ENCODE results near the gene SNCAIP. TPM values are rescaled to one million over a fixed set of nuclear protein-coding genes. Genes with fewer than 3 reads are reported as not detected.
A peak's percentile ranks its signal among the peaks of the same experiment; 100 is the strongest.
"Not testable (repeated sequence)": the region's sequence is repeated elsewhere in the genome, so short reads cannot be mapped to it uniquely, and the experiment has no call there.

SNCAIP gene
- total RNA-seq, 1 donor from 2014 or later, result 160 TPM

DNA sequence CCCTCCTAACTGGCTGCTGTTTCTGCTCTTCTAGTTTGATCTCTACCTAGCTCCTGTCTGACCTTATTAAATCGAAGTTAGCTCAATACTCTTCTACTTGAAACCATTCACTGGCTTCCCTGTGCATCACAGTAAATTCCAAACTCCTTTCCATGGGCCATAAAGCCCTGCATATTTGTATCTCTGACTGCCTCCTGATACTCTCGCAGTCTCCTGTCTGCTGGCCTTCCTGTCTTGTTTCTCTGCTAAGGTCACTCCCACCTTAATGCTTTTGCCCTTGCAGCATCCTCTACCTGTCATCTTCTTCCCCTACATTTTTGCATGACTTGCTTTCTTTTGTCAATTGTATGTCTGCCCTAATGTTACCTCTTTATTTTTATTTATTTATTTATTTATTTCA lies 44.8 kb downstream of the SNCAIP start:
- no peak for DNase-seq (ENCODE audit: low read depth in 2 of 2)

DNA sequence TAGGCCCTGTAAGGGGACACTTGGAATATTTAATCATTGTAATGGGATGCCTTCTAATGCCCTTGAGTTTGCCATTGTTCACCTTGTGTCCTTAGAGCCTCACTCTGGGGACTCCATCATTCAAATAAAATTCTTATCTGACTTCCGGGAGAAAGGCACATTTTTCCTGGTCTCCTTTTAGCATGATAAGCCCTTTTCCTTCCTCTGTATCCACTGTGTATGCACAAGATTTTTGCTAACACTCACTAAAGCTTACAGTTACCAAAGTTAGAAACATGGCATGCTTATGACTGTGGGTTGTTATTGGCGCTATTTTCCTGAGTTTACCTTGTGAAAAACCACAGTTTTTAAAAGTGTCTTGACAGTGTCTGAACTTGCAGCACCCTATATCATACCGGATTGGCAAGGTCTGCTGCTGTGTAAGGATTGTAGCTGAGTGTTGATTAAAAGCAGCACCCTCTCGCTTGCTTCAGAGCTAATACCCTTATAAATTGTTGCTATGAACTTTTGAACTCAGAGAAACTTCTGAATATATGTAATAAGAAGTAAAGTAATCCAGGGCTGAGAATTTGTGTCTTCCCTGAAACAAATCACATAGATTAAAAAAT lies 46.4 kb downstream of the SNCAIP start:
- peak in 1 of 2 donors; percentile 2 for DNase-seq (ENCODE audit: low read depth in 2 of 2)

DNA sequence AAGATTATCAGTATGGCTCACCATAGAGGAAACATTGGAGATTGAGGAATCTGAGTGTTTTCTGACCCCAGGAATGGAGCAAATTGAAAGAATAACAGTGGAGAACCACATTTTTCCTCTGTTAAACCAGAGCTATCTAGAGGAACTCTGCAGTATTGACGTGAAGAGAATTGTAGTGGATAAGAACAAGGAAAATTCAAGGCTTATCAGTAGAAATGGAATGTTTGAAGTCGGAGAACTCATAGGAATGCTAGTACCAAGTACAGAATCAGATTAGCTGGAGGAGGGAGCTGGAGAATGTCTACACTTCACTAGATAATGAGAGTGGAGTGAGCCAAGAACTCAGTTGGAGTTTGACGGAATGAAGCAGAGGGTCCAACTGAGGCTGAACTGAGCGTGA lies 50.3 kb downstream of the SNCAIP start:
- DNase-seq (ENCODE audit: low read depth in 2 of 2), result no peak

DNA sequence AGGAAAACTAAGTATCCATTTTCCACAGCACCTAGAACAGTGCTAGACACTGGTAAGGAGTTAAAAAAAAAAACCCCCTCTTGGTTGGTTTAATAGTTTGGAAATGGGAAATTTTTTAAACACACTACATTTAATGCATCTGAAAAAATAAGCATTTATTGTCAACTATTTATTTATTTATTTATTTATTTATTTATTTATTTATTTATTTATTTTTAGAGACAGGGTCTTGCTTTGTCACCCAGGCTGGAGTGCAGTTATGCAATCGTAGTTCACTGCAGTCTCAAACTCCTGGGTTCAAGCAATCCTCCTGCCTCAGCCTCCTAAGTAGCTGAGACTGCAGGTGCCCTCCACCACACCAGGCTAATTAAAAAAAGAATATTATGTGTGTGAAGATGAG lies 51.6 kb downstream of the SNCAIP start:
- DNase-seq (ENCODE audit: low read depth in 2 of 2), result no peak

- no peak for DNase-seq (ENCODE audit: low read depth in 2 of 2)
Observed at GRCh38 chr5:122366501-122366900, 54.5 kb downstream of the SNCAIP start.

DNA sequence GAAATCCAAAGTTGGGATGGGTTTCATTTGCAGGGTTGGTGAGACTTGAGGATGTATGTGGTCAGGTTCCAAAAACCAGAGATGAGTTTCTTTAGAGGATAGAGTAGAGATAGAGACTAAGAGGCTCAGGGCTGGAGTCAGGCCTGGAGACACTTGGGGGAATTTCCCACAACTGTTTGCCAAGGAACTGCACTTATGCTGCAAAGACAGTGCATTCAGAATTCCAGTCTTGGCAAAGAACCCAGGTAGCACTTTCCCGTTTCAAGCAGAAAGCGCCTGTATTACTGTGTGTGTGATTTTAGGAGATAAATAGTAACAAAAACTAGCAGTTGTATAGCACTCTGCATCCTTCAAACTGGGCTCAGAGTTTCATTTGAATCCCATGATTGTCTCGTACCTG lies 55.4 kb downstream of the SNCAIP start:
- no peak for DNase-seq (ENCODE audit: low read depth in 2 of 2)

DNA sequence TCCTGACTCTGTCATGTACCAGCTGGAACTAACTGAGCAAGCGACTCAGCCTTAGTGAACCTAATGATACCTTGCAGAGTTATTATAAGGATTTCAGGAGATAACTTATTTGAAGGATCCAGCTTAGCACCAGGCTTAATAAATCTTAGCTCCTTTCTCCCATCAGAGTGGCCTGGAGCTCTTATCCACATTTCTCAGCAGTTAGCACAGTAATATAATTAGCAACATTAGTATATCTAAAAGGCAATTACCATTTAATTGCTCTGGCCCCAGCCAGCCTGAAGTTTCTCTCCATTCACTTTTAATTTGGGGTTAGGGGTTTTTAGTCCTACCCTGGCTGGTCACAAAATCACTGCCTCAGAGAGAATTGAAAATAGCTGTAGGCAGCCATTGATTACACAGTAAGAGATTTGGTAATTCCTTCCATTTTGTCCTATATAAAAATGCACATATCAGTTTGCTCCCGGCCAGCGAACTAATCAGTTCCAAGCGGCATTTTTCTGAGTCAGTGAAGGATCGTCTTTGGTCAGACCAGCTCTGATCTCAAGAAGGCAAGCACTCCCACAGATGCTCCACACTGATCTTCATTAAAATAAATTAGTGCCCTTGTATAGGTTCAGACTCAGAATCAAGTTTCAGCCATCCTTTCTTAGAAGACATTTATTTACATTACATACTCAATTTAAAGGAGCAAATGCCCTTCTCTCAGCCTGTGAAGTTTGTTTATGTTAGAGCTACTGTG lies 56.6 kb downstream of the SNCAIP start:
- DNase-seq (ENCODE audit: low read depth in 2 of 2), result no peak

- no peak for DNase-seq (ENCODE audit: low read depth in 2 of 2)
Observed at GRCh38 chr5:122369253-122369815, 57.3 kb downstream of the SNCAIP start.

GRCh38 chr5:122371511-122372151 lies 59.6 kb downstream of the SNCAIP start:
- no peak for DNase-seq (ENCODE audit: low read depth in 2 of 2)

GRCh38 chr5:122374110-122374509 lies 62.1 kb downstream of the SNCAIP start:
- DNase-seq (ENCODE audit: low read depth in 2 of 2), result no peak

- no peak for DNase-seq (ENCODE audit: low read depth in 2 of 2)
Observed at GRCh38 chr5:122375801-122376200, 63.8 kb downstream of the SNCAIP start.

DNA sequence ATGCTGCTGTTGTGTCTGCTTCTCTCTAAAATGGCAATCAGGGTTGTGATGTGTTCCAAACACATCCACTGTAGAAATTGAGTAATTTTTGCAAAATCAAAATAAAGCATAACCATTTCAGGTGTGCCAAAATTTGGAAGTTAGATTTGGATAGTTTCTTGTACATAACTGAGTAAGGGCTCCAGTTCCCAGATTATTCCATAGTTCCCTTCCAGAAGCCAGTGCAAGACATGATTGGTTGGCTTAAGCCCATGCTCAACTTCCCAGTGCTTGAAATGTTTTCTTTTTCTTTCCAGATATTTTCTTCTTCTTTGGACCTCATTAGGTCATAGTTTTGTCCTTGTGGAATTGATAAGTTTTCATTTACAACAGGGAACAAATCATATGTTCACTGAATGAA lies 64.2 kb downstream of the SNCAIP start:
- no peak for DNase-seq (ENCODE audit: low read depth in 2 of 2)

DNA sequence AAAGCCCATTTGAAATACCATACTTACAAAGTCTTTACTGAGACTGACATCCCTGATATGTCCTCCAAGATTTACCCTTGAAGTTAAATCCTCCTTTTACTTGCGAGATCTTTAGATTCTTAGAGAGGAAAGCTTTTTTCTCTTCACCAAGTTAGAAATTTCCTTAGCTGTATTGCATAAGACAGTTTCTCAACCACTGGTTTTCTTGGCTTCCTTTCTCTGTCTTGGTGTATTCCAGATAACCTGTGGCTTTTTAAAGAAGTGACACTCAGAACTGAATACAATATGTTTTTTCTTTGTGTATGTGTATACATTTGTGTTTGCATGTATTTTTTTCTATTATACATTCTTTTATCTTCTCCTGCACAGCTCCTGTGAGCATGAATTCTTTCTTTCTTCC lies 65.0 kb downstream of the SNCAIP start:
- DNase-seq (ENCODE audit: low read depth in 2 of 2), result no peak

DNA sequence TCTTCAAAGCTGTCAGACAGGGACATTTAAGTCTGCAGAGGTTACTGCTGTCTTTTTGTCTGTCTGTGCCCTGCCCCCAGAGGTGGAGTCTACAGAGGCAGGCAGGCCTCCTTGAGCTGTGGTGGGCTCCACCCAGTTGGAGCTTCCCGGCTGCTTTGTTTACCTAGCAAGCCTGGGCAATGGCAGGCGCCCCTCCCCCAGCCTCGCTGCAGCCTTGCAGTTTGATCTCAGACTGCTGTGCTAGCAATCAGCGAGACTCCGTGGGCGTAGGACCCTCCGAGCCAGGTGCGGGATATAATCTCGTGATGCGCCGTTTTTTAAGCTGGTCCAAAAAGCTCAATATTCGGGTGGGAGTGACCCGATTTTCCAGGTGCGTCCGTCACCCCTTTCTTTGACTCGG lies 70.9 kb downstream of the SNCAIP start:
- not testable (repeated sequence) for DNase-seq (ENCODE audit: low read depth in 2 of 2)

- DNase-seq (ENCODE audit: low read depth in 2 of 2), result no peak
Observed at GRCh38 chr5:122384739-122385235, 72.8 kb downstream of the SNCAIP start.

DNA sequence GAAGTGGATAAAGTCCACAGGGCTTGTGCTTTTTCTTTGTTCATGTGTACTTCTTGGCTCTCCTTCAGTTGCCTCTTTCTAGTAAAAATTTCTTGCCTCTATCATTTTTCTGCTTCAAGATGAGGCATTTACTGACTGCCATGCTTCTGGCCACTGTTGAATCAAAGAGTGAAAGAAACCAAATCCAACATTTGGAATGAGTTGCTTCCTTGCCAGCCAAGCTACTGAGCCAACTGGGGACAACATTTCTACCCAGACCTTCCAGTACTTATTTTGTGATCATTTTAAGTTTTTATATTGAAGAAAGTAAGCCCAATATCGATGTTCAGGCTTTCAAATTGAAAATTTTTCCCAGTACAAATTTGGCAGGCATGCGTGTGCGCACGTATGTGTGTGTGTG lies 73.2 kb downstream of the SNCAIP start:
- no peak for DNase-seq (ENCODE audit: low read depth in 2 of 2)

DNA sequence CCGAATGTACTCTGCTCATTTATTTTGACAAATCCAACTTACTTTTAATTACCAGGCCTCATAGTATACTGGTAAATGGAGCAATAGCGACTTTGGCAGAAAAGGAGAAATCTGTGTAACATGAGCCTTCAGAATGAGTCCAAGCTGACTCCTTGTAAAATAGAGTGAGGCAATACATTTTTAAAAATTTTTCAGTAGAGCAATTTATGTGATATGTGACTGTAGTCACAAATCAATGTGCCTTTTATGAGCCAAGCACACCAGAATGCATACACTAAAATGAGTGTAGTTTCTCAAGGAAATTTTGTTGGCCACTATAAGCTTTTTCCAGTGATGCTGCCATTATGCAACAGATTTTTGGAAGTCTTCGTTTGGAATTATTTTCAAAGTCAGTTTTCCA lies 73.8 kb downstream of the SNCAIP start:
- no peak for DNase-seq (ENCODE audit: low read depth in 2 of 2)

DNA sequence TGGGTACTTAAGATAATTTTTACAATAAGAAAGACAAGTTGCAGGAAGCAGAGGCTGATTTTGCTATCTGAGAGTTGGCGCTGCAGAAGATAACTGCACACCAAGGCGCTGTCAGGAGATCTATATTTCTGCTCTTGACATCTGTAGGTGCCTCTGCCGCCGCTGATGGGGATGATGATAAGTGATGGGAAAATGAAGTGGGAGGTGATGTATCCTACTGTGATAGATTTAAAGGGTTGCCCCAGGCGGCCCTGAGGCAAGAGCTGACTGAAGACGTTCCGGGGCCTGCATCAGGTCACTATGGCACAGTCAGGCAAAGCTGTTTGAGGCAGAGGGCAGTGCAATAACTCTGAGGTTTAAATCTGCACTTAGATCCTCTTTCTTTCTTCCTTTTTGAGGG lies 78.1 kb downstream of the SNCAIP start:
- DNase-seq (ENCODE audit: low read depth in 2 of 2), result no peak

- no peak for DNase-seq (ENCODE audit: low read depth in 2 of 2)
Observed at GRCh38 chr5:122390694-122391093, 78.7 kb downstream of the SNCAIP start.

- DNase-seq (ENCODE audit: low read depth in 2 of 2), result no peak
Observed at GRCh38 chr5:122391621-122392020, 79.6 kb downstream of the SNCAIP start.

- DNase-seq (ENCODE audit: low read depth in 2 of 2), result no peak
Observed at GRCh38 chr5:122392224-122392623, 80.2 kb downstream of the SNCAIP start.

GRCh38 chr5:122392824-122393223 lies 80.8 kb downstream of the SNCAIP start:
- no peak for DNase-seq (ENCODE audit: low read depth in 2 of 2)
